GM12874 (cell line): ENCODE measurements around the gene ITPKB.

ENCODE experiments used
- CTCF ChIP-seq: IDR thresholded peaks from 2 replicates; pipeline ENCODE4 v1.5.1; 2011; ENCODE audit warnings: low read depth, mild to moderate bottlenecking, control low read depth, low read length, moderate library complexity; ENCODE audit not compliant: insufficient read depth

The ITPKB gene

DNA sequence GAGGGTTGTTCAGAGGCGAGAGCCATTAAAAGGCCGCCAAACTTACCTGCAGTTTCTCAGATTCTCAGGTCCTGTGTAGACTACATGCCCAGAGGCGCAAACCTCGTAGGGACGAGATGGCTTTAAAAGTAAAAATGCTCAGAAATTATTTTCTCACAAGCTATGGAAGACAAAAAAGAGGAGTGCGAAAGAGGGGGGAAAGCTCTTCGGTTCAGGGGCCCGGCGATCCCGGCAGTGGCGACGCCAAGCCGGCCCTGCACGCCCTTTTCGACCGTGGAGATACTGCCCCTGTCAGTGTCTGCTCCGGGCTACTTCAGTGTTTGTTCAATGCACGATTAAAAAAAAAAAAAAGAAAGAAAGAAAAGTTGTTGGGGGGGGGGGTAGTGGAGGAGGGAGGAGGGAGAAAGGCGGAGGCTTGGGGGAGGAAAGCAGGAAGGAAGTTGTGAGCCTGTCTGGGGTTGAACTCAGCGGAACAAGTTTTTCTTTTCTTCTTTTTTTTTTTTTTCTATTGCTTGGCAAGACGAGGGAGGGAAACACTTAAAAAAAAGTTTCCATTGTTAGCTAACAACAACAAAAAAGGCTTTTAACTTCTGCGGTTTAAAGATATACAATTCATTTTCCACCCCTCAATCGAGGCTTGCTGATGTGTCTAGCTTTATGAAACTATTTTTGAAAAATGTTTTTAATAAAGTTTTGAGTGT, at the start of gene ITPKB:
Gene ITPKB (minus strand): TSS at position 288 of the 701 bp plus-strand sequence. CDS start 1,824 bp downstream, outside the sequence.
- no peak for TF ChIP-seq CTCF

DNA sequence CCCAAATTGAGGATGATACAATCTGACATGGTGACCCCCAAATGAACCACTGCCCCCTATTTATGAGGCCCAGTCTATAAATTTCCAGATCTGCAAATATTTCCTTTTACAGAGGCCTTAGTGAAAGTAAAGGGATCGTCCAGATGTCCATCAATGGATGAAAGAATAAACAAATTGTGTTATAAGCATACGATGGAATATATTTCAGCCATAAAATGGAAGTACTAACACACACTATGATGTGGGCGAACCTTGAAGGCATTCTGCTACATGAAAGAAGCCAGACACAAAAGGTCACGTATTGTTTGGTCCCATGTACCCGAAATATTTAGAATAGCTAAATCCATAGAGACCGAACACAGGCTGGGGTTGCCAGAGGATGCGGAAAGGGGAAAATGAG, 48.6 kb upstream of the ITPKB start:
- no peak for TF ChIP-seq CTCF

GRCh38 chr1:226787071-226787470, 48.0 kb upstream of the ITPKB start:
- no peak for TF ChIP-seq CTCF

GRCh38 chr1:226786550-226786949, 47.5 kb upstream of the ITPKB start:
- no peak for TF ChIP-seq CTCF

DNA sequence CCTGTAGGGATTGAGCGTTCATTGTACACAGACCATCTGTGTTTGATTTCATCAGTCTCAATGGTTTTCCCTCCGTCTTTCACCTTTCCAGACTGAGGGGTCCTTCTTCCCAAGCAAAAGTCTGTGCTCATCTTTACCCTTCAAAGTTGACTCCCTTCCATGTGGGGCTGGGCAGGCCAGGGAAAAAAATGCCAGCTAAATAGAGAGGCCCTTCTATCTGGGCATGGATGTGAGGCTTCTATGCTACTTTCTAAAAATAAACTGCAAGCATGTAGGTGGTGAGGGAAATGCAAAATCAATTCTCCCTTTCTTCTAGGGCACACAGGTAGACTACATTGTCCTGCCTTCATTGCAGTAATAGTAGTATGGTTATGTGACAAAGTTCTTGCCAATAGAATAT, 46.7 kb upstream of the ITPKB start:
- no peak for TF ChIP-seq CTCF

DNA sequence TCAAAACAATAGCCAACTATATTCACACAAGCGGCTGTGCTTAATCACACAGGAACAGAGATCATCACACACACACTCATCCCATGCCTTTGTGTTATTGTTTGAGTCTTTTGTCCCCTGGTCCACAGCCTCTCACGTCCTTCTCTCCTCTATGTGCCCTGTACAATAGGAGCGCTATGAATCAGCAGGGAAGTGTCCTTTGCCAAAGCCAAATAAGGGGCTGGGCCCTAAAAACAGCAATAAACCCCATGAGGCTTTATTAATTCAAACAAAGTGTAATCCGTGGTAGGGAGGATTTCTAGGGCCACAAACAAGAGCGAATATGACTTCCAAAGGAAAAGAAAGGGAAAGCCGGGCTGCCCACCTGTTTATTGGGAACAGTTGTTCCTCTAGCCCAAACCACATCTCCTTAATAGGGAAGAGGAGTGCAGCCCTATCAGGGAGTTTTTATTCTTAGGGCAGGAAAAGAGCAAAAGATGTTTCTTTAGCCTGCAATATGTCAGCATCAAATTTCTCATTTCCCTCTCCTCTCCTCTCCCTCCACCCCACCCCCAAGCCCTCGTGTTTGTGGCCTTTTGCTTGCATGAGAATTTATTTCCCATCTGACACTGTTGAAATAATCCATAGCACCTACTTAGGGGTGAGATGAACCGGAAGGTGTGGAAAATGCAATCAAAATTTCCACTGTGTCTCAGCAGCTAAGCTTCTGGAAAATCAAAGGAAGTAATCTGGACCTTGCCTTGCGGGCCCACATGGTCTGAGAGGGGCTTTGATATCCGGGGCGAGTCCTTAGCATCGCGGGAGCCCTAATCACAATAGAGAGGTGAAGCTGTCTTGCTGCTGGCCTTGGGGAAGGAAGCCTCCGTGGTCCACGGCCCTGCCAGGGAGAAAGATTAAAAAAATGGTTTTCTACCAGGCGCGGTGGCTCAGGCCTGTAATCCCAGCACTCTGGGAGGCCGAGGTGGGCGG, 45.3 kb upstream of the ITPKB start:
- TF ChIP-seq CTCF: no peak

GRCh38 chr1:226782845-226783601, 43.9 kb upstream of the ITPKB start:
- TF ChIP-seq CTCF: no peak
